Measurements from ENCODE around the gene PPIL1.

The PPIL1 gene

GRCh38 chr6:36814249-36814648, 60.4 kb downstream of the PPIL1 start:
- TF ChIP-seq GATA2 (IDR thresholded peaks at IDR 0.05; ENCODE audit: low read depth, low read length) = no peak
- no peak for TF ChIP-seq GATA3 (IDR thresholded peaks at IDR 0.05; ENCODE audit: low read depth, low read length)

- no peak for TF ChIP-seq GATA3 (IDR thresholded peaks at IDR 0.05; ENCODE audit: low read depth, low read length)
- TF ChIP-seq GATA2 (IDR thresholded peaks at IDR 0.05; ENCODE audit: low read depth, low read length) = no peak
Measured at GRCh38 chr6:36813526-36813925, 61.1 kb downstream of the PPIL1 start.

DNA sequence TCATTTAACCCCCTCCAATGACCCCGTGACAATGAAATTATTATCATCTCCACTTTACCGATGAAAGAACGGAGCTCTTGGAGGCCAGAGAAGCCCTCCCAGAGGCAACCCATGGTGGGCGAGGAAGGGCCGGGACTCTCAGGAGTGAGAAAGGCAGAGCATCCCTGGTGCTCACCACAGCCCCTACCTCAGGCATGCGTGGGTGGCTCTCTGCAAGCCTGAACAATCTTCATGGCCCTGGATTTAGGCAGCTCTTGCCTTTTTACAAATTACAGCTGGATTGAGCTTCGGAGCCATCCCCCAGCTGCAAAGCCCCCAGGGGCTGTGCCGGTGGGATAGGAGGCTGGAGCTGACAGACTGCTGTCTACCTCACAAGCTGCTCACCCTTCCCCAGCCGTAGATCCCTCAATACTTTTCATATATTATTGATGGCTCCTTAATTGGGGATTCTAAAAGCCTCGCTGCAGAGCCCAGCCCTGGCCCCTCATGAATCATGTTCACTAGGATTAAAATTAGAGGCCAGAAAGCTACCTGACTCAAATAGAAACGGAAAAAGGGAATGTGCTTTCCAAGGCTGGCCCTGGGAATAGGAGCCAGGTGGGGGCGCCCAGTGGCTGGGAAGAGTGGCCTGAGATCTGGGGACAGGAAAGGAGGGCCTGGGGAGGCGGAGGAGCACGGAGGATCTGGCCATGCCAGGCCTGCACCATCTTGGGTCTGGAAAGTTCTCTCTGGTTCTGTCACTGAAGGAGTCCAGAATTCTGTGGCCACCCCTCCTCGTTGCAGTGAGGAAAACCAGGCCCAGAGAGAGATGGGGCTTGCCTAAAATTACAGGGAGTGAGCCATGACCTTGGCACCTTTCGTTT, 64.4 kb downstream of the PPIL1 start:
- TF ChIP-seq GATA3 (IDR thresholded peaks at IDR 0.05; ENCODE audit: low read depth, low read length) = no peak
- no peak for TF ChIP-seq GATA2 (IDR thresholded peaks at IDR 0.05; ENCODE audit: low read depth, low read length)

- TF ChIP-seq GATA2 (IDR thresholded peaks at IDR 0.05; ENCODE audit: low read depth, low read length) (no peak), GATA3 (IDR thresholded peaks at IDR 0.05; ENCODE audit: low read depth, low read length) (no peak)
Measured at GRCh38 chr6:36809156-36809555, 65.4 kb downstream of the PPIL1 start.

DNA sequence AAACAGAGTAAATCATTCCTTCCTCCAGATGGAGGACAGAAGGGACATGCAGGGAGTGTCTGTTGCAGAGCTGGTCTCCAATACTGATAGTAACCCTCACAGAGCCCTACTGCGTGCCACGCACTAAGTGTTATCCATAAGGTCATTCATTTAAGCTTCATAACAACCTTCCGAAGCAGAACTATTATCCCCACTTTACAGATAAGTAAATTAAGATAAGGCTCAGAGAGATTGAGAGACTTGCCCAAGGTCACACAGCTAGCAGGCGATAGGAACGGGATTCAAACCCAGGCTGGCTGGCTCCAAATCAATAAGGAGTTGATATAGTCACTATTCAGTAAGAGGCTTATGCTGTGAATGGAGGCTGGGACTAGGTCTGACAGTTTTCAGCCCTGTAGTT, 66.0 kb downstream of the PPIL1 start:
- no peak for TF ChIP-seq GATA2 (IDR thresholded peaks at IDR 0.05; ENCODE audit: low read depth, low read length)
- no peak for TF ChIP-seq GATA3 (IDR thresholded peaks at IDR 0.05; ENCODE audit: low read depth, low read length)

DNA sequence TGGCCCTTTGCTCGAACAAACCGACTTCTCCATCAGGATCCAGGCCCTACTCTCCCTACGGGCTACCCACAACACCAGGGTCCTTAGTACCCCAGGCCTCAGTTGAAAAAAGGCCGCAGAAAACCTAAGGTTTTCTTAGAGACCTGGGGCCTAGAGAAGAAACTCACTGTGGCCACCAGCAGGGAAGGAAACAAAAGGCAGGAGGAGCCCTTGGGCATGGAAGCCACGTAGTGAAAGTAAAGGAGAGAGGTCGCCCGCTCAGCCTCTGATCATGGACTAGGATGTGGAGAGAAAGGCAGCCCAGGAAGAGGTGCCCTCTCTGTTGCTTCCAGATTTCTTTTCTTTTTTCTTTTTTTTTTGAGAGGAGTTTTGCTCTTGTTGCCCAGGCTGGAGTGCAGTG, 66.9 kb downstream of the PPIL1 start:
- TF ChIP-seq GATA2 (IDR thresholded peaks at IDR 0.05; ENCODE audit: low read depth, low read length) (no peak), GATA3 (IDR thresholded peaks at IDR 0.05; ENCODE audit: low read depth, low read length) (no peak)

GRCh38 chr6:36807143-36807542, 67.5 kb downstream of the PPIL1 start:
- TF ChIP-seq GATA2 (IDR thresholded peaks at IDR 0.05; ENCODE audit: low read depth, low read length) = no peak
- no peak for TF ChIP-seq GATA3 (IDR thresholded peaks at IDR 0.05; ENCODE audit: low read depth, low read length)

- TF ChIP-seq GATA2 (IDR thresholded peaks at IDR 0.05; ENCODE audit: low read depth, low read length) (no peak), GATA3 (IDR thresholded peaks at IDR 0.05; ENCODE audit: low read depth, low read length) (no peak)
Measured at GRCh38 chr6:36805917-36806316, 68.7 kb downstream of the PPIL1 start.

DNA sequence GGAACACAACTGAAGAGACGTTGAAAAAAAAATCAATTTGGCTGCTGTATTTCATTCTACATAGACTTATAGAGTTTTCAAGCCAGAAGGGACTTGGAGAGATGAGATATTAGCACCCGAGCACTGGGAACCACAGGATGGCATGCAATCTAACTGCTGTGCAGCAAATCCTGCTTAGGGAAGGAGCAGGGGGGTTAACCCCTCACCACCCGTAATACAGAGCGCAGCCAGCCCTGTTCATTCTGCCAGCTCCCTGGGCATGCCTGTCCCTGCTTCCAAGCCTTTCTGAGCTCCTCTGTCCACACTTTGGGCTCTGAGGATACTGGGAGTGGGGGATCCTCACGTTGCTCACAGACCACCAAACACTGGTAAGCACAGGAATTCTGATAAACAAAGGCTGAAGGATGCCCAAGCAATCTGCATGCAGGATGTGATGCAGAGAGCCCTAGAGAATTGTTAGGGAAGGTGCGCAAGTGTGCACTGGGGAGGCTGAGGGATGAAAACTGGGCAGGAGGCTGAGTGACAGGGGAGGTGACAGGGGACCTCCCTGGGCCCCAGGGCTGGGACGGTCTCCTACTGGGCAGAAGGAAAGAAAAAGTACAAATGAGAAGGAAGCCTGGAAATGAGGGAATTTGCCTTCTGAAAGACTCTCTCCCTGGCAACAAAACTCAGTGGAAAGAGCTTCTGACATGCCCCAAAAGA, 69.4 kb downstream of the PPIL1 start:
- no peak for TF ChIP-seq GATA2 (IDR thresholded peaks at IDR 0.05; ENCODE audit: low read depth, low read length)
- TF ChIP-seq GATA3 (IDR thresholded peaks at IDR 0.05; ENCODE audit: low read depth, low read length) = no peak
